SK-N-SH treated with all-trans-retinoic acid at 6 μM for 48 hours (cell line): ENCODE measurements around the gene MKRN3.

Experiments
- ATAC-seq: fragments of 200-7000 bp; cut with Tn5 transposase; 3 replicates; pipeline ENCODE4 v1.9.1; 2020; ENCODE audit warnings: mild to moderate bottlenecking, moderate library complexity
- ARNTL ChIP-seq: fragments of 450-650 bp; formaldehyde crosslinking; IDR thresholded peaks from 2 replicates; pipeline ENCODE4 v1.5.0; 2020; ENCODE audit warnings: low read depth, mild to moderate bottlenecking, moderate library complexity, borderline replicate concordance
- BACH2 ChIP-seq: fragments of 250-450 bp; sonication (Bioruptor Pico); IDR thresholded peaks from 2 replicates; pipeline ENCODE4 v1.9.0; 2021; ENCODE audit warnings: mild to moderate bottlenecking, borderline replicate concordance
- CREB5 ChIP-seq: fragments of 250-450 bp; sonication (Bioruptor Pico); IDR thresholded peaks from 2 replicates; pipeline ENCODE4 v1.5.1; 2020; ENCODE audit warnings: low read depth, mild to moderate bottlenecking, moderate library complexity
- CSDC2 ChIP-seq: fragments of 250-450 bp; sonication (Bioruptor Pico); IDR thresholded peaks from 2 replicates; pipeline ENCODE4 v1.5.0; 2020; ENCODE audit warnings: mild to moderate bottlenecking, moderate library complexity
- CSRNP3 ChIP-seq: fragments of 250-450 bp; sonication (Bioruptor Pico); IDR thresholded peaks from 2 replicates; pipeline ENCODE4 v1.5.1; 2021; ENCODE audit warnings: mild to moderate bottlenecking, moderate library complexity
- ESRRG ChIP-seq: fragments of 250-450 bp; sonication (Bioruptor Pico); IDR thresholded peaks from 2 replicates; pipeline ENCODE4 v1.6.1; 2021; ENCODE audit warnings: mild to moderate bottlenecking
- GLIS3 ChIP-seq: fragments of 250-450 bp; sonication (Bioruptor Pico); IDR thresholded peaks from 2 replicates; pipeline ENCODE4 v1.5.0; 2020; ENCODE audit warnings: mild to moderate bottlenecking, moderate library complexity
- ISL1 ChIP-seq: fragments of 250-450 bp; sonication (Bioruptor Pico); IDR thresholded peaks from 2 replicates; pipeline ENCODE4 v2.1.2; 2022; ENCODE audit warnings: mild to moderate bottlenecking, moderate library complexity
- OSR1 ChIP-seq: fragments of 250-450 bp; sonication (Bioruptor Pico); IDR thresholded peaks from 2 replicates; pipeline ENCODE4 v1.8.0; 2022; ENCODE audit warnings: moderate library complexity, mild to moderate bottlenecking, inconsistent platforms
- PPARA ChIP-seq: fragments of 250-450 bp; sonication (Bioruptor Pico); IDR thresholded peaks from 2 replicates; pipeline ENCODE4 v1.5.0; 2020; ENCODE audit warnings: mild to moderate bottlenecking, borderline replicate concordance
- RARB ChIP-seq: fragments of 250-450 bp; sonication (Bioruptor Pico); IDR thresholded peaks from 2 replicates; pipeline ENCODE4 v1.8.0; 2021; ENCODE audit warnings: mild to moderate bottlenecking, moderate library complexity
- TCF4 ChIP-seq: fragments of 250-450 bp; sonication (Bioruptor Pico); IDR thresholded peaks from 2 replicates; pipeline ENCODE4 v1.8.0; 2021; ENCODE audit warnings: mild to moderate bottlenecking, moderate library complexity, borderline replicate concordance
- TOX ChIP-seq: fragments of 250-450 bp; sonication (Bioruptor Pico); IDR thresholded peaks from 2 replicates; pipeline ENCODE4 v1.8.0; 2021; ENCODE audit warnings: mild to moderate bottlenecking, moderate library complexity, borderline replicate concordance
- TSHZ2 ChIP-seq: fragments of 250-450 bp; sonication (Bioruptor Pico); IDR thresholded peaks from 2 replicates; pipeline ENCODE4 v1.5.0; 2020; ENCODE audit warnings: mild to moderate bottlenecking, moderate library complexity
- ZC3H10 ChIP-seq: fragments of 250-450 bp; sonication (Bioruptor Pico); IDR thresholded peaks from 2 replicates; pipeline ENCODE4 v1.5.1; 2021; ENCODE audit warnings: mild to moderate bottlenecking, moderate library complexity
- ZFP3 ChIP-seq: fragments of 250-450 bp; sonication (Bioruptor Pico); IDR thresholded peaks from 2 replicates; pipeline ENCODE4 v1.5.0; 2020; ENCODE audit warnings: mild to moderate bottlenecking, moderate library complexity
- ZFP30 ChIP-seq: fragments of 450-650 bp; formaldehyde crosslinking; IDR thresholded peaks from 2 replicates; pipeline ENCODE4 v1.5.0; 2022; ENCODE audit warnings: mild to moderate bottlenecking, moderate library complexity
- ZNF565 ChIP-seq: fragments of 450-650 bp; formaldehyde crosslinking; conservative IDR thresholded peaks from 2 replicates; pipeline ENCODE4 v1.5.0; 2020; ENCODE audit warnings: low read depth, mild to moderate bottlenecking, moderate library complexity
- ZNF70 ChIP-seq: fragments of 450-650 bp; formaldehyde crosslinking; IDR thresholded peaks from 2 replicates; pipeline ENCODE4 v1.5.0; 2020; ENCODE audit warnings: mild to moderate bottlenecking, moderate library complexity
- ZNF8 ChIP-seq: fragments of 450-650 bp; formaldehyde crosslinking; IDR thresholded peaks from 2 replicates; pipeline ENCODE4 v1.5.0; 2020; ENCODE audit warnings: mild to moderate bottlenecking, moderate library complexity
- TF ChIP-seq, protein P1 (sequence below): fragments of 250-450 bp; sonication (Bioruptor Pico); IDR thresholded peaks from 2 replicates; pipeline ENCODE4 v1.8.0; 2020; ENCODE audit warnings: mild to moderate bottlenecking, moderate library complexity, borderline replicate concordance

MKRN3 gene

GRCh38 chr15:23548071-23548470, 17.4 kb upstream of the MKRN3 start:
- TF ChIP-seq TSHZ2 (CRISPR knock-in tag), result no peak
- TF ChIP-seq OSR1, result no peak
- no peak for TF ChIP-seq ZNF8 (CRISPR knock-in tag)
- no peak for TF ChIP-seq ISL1
- no peak for TF ChIP-seq ARNTL (CRISPR knock-in tag)
- no peak for TF ChIP-seq CREB5 (CRISPR knock-in tag)
- TF ChIP-seq CSRNP3, result no peak
- no peak for TF ChIP-seq GLIS3 (CRISPR knock-in tag)
- TF ChIP-seq, all 23 proteins: peak for 0
- no peak for ATAC-seq

- TF ChIP-seq GLIS3 (CRISPR knock-in tag) (no peak), TSHZ2 (CRISPR knock-in tag) (no peak), ISL1 (no peak), ESRRG (no peak), BACH2 (CRISPR knock-in tag) (no peak), ZFP3 (no peak), ZNF565 (no peak), ZFP30 (CRISPR knock-in tag) (no peak), ZC3H10 (no peak), CSRNP3 (no peak), CSDC2 (CRISPR knock-in tag) (no peak), PPARA (CRISPR knock-in tag) (no peak), ARNTL (CRISPR knock-in tag) (no peak), RARB (CRISPR knock-in tag) (no peak), OSR1 (no peak), CREB5 (CRISPR knock-in tag) (no peak), ZNF70 (CRISPR knock-in tag) (no peak), TCF4 (CRISPR knock-in tag) (no peak), TOX (no peak)
- TF ChIP-seq, protein P1, sequence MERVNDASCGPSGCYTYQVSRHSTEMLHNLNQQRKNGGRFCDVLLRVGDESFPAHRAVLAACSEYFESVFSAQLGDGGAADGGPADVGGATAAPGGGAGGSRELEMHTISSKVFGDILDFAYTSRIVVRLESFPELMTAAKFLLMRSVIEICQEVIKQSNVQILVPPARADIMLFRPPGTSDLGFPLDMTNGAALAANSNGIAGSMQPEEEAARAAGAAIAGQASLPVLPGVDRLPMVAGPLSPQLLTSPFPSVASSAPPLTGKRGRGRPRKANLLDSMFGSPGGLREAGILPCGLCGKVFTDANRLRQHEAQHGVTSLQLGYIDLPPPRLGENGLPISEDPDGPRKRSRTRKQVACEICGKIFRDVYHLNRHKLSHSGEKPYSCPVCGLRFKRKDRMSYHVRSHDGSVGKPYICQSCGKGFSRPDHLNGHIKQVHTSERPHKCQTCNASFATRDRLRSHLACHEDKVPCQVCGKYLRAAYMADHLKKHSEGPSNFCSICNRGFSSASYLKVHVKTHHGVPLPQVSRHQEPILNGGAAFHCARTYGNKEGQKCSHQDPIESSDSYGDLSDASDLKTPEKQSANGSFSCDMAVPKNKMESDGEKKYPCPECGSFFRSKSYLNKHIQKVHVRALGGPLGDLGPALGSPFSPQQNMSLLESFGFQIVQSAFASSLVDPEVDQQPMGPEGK (CRISPR knock-in tag), result no peak
- peak; percentile 28 for ATAC-seq
Measured at GRCh38 chr15:23561914-23562313, 3.6 kb upstream of the MKRN3 start.
